Measurements from ENCODE around the gene SDC3.
"Not testable (repeated sequence)": the region's sequence is repeated elsewhere in the genome, so short reads cannot be mapped to it uniquely, and the experiment has no call there.

SDC3 gene

DNA sequence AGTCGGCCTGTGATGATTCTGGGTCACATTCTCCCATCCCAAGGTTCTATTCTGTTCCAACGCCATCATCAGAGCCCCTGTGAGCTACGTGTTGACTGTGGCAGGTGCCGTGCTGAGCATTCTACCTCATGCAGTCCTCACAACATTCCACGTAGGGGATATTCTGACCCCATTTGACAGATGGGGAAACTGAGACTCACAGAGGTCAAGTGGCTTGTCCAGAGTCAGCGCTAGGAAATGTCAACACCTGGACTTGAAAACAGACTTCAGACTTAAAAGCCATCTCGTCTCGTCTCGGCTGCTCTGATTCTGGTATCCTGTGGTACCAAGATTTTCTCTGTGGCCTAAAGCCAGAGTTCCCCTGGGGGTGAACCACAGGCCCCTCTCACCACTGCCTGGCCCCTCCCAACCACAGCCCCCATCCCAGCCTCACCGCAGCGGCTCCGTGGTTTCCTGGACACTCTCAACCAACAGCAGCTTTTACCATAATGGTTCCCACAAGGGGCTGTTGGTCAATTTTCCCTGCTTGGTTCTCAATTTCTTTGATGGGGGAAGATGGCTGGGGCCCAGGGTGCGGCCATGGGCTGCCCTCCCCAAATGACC is 39.6 kb downstream of the SDC3 start:
- H3K27ac ChIP-seq (ENCODE audit: insufficient read depth, low read length, poor library complexity, severe bottlenecking), result no peak overlapping the region
- H3K4me3 ChIP-seq (ENCODE audit: insufficient read depth, low read depth, low read length, poor library complexity, severe bottlenecking), result no peak overlapping the region
- H3K27me3 ChIP-seq (replicated peaks; ENCODE audit: control insufficient read depth, insufficient read depth, low read length, poor library complexity, severe bottlenecking), result no peaks in the 10 kb centered on the region
- H3K9me3 ChIP-seq (ENCODE audit: control insufficient read depth, low read length), result no peaks in the 10 kb centered on the region
- no peaks in the 10 kb centered on the region for H3K36me3 ChIP-seq (ENCODE audit: control insufficient read depth, insufficient read depth, low read length)
- no peak for DNase-seq
- peaks cover 5% of the 10 kb centered on the region for H3K4me1 ChIP-seq (ENCODE audit: control insufficient read depth, insufficient read depth, low read length, poor library complexity, severe bottlenecking)

GRCh38 chr1:30868057-30868456 is 40.5 kb downstream of the SDC3 start:
- not testable (repeated sequence) for H3K36me3 ChIP-seq (ENCODE audit: control insufficient read depth, insufficient read depth, low read length); H3K27ac ChIP-seq (ENCODE audit: insufficient read depth, low read length, poor library complexity, severe bottlenecking); DNase-seq; H3K9me3 ChIP-seq (ENCODE audit: control insufficient read depth, low read length); H3K27me3 ChIP-seq (replicated peaks; ENCODE audit: control insufficient read depth, insufficient read depth, low read length, poor library complexity, severe bottlenecking); H3K4me3 ChIP-seq (ENCODE audit: insufficient read depth, low read depth, low read length, poor library complexity, severe bottlenecking); H3K4me1 ChIP-seq (ENCODE audit: control insufficient read depth, insufficient read depth, low read length, poor library complexity, severe bottlenecking)

- Histone ChIP-seq H3K36me3 (ENCODE audit: control insufficient read depth, insufficient read depth, low read length) (no peaks in the 10 kb centered on the region), H3K4me1 (ENCODE audit: control insufficient read depth, insufficient read depth, low read length, poor library complexity, severe bottlenecking) (peaks cover 5% of the 10 kb centered on the region), H3K27me3 (replicated peaks; ENCODE audit: control insufficient read depth, insufficient read depth, low read length, poor library complexity, severe bottlenecking) (no peaks in the 10 kb centered on the region), H3K9me3 (ENCODE audit: control insufficient read depth, low read length) (no peaks in the 10 kb centered on the region), H3K4me3 (ENCODE audit: insufficient read depth, low read depth, low read length, poor library complexity, severe bottlenecking) (no peak overlapping the region), H3K27ac (ENCODE audit: insufficient read depth, low read length, poor library complexity, severe bottlenecking) (no peak overlapping the region)
- DNase-seq, result no peak
These were observed 41.0 kb downstream of the SDC3 start for GRCh38 chr1:30867537-30867936.

DNA sequence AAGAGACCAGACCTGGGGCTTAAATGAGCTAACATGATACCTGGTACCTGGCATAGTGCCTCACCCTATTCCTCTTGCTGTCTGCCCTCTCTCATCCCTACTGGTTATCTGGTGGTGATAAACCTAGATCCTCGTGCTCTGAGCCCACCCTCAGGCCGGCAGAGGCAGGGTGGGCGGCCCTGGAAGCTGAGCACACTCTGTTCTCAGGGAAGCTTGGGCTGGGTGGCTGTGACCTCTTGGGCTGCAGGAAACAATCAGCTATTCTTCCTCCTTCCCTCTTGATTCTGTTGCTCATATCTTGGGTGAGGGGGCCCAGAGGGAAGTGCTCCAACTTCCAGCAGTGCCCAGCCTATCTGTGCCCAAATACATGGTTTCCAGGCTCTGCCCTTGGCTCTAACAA is 42.0 kb downstream of the SDC3 start:
- Histone ChIP-seq H3K36me3 (ENCODE audit: control insufficient read depth, insufficient read depth, low read length) (no peaks in the 10 kb centered on the region), H3K4me1 (ENCODE audit: control insufficient read depth, insufficient read depth, low read length, poor library complexity, severe bottlenecking) (peaks cover 5% of the 10 kb centered on the region), H3K27ac (ENCODE audit: insufficient read depth, low read length, poor library complexity, severe bottlenecking) (no peak overlapping the region), H3K4me3 (ENCODE audit: insufficient read depth, low read depth, low read length, poor library complexity, severe bottlenecking) (no peak overlapping the region), H3K27me3 (replicated peaks; ENCODE audit: control insufficient read depth, insufficient read depth, low read length, poor library complexity, severe bottlenecking) (no peaks in the 10 kb centered on the region), H3K9me3 (ENCODE audit: control insufficient read depth, low read length) (no peaks in the 10 kb centered on the region)
- DNase-seq, result no peak

GRCh38 chr1:30864681-30865080 is 43.9 kb downstream of the SDC3 start:
- H3K4me3 ChIP-seq (ENCODE audit: insufficient read depth, low read depth, low read length, poor library complexity, severe bottlenecking), result no peak overlapping the region
- no peak for DNase-seq
- no peaks in the 10 kb centered on the region for H3K27me3 ChIP-seq (replicated peaks; ENCODE audit: control insufficient read depth, insufficient read depth, low read length, poor library complexity, severe bottlenecking)
- no peaks in the 10 kb centered on the region for H3K36me3 ChIP-seq (ENCODE audit: control insufficient read depth, insufficient read depth, low read length)
- H3K9me3 ChIP-seq (ENCODE audit: control insufficient read depth, low read length), result no peaks in the 10 kb centered on the region
- no peak overlapping the region for H3K27ac ChIP-seq (ENCODE audit: insufficient read depth, low read length, poor library complexity, severe bottlenecking)
- peaks cover 5% of the 10 kb centered on the region for H3K4me1 ChIP-seq (ENCODE audit: control insufficient read depth, insufficient read depth, low read length, poor library complexity, severe bottlenecking)

- Histone ChIP-seq H3K9me3 (ENCODE audit: control insufficient read depth, low read length) (no peaks in the 10 kb centered on the region), H3K27me3 (replicated peaks; ENCODE audit: control insufficient read depth, insufficient read depth, low read length, poor library complexity, severe bottlenecking) (no peaks in the 10 kb centered on the region), H3K4me1 (ENCODE audit: control insufficient read depth, insufficient read depth, low read length, poor library complexity, severe bottlenecking) (peaks cover 3% of the 10 kb centered on the region), H3K4me3 (ENCODE audit: insufficient read depth, low read depth, low read length, poor library complexity, severe bottlenecking) (no peak overlapping the region), H3K36me3 (ENCODE audit: control insufficient read depth, insufficient read depth, low read length) (no peaks in the 10 kb centered on the region), H3K27ac (ENCODE audit: insufficient read depth, low read length, poor library complexity, severe bottlenecking) (no peak overlapping the region)
- DNase-seq, result no peak
These were observed 44.5 kb downstream of the SDC3 start for GRCh38 chr1:30863858-30864604.

- Histone ChIP-seq H3K27me3 (replicated peaks; ENCODE audit: control insufficient read depth, insufficient read depth, low read length, poor library complexity, severe bottlenecking) (no peaks in the 10 kb centered on the region), H3K4me3 (ENCODE audit: insufficient read depth, low read depth, low read length, poor library complexity, severe bottlenecking) (no peak overlapping the region), H3K9me3 (ENCODE audit: control insufficient read depth, low read length) (no peaks in the 10 kb centered on the region), H3K27ac (ENCODE audit: insufficient read depth, low read length, poor library complexity, severe bottlenecking) (no peak overlapping the region), H3K36me3 (ENCODE audit: control insufficient read depth, insufficient read depth, low read length) (no peaks in the 10 kb centered on the region), H3K4me1 (ENCODE audit: control insufficient read depth, insufficient read depth, low read length, poor library complexity, severe bottlenecking) (no peaks in the 10 kb centered on the region)
- no peak for DNase-seq
These were observed 48.3 kb downstream of the SDC3 start for GRCh38 chr1:30860320-30860652.

DNA sequence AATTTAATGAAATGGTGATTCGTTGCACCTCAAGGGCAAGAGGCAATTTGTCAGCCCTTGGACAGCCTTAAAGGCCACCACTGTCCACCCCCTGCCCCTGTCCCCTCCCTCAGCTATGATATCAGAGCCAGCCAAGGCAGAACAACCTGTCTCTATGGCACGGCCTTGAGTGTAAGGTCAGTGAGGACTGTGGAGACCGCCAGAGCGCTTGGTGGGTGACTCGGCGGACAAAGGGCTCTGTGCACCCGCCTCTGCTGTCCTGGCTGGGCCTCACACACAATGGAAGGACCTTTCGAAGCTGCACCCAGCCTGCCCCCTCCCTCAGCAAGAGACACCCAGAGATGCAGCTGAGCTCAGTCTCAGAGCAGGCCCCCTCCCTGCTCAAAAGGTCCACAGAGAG is 50.6 kb downstream of the SDC3 start:
- H3K27me3 ChIP-seq (replicated peaks; ENCODE audit: control insufficient read depth, insufficient read depth, low read length, poor library complexity, severe bottlenecking), result no peaks in the 10 kb centered on the region
- H3K4me3 ChIP-seq (ENCODE audit: insufficient read depth, low read depth, low read length, poor library complexity, severe bottlenecking), result no peak overlapping the region
- no peak for DNase-seq
- H3K27ac ChIP-seq (ENCODE audit: insufficient read depth, low read length, poor library complexity, severe bottlenecking), result no peak overlapping the region
- no peaks in the 10 kb centered on the region for H3K4me1 ChIP-seq (ENCODE audit: control insufficient read depth, insufficient read depth, low read length, poor library complexity, severe bottlenecking)
- H3K9me3 ChIP-seq (ENCODE audit: control insufficient read depth, low read length), result no peaks in the 10 kb centered on the region
- no peaks in the 10 kb centered on the region for H3K36me3 ChIP-seq (ENCODE audit: control insufficient read depth, insufficient read depth, low read length)

DNA sequence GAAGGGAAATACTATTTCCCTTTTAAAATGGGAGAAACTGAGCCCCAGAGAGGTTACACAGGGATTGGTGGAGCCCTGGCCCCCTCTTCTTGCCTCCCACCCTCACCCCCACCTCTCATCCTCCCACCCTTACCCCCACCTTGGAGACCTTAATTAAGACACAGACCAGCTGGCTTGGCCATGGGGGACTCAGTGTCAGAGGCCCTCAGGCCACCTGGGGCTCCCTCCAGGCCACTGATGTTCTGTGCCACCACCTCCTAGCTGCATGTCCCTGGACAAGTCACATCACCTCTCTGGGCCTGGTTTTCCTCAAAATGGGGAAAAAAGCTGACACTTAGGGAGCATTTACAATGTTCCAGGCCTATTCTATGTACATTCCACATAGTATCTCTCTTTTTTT is 51.5 kb downstream of the SDC3 start:
- H3K9me3 ChIP-seq (ENCODE audit: control insufficient read depth, low read length), result no peaks in the 10 kb centered on the region
- no peak overlapping the region for H3K27ac ChIP-seq (ENCODE audit: insufficient read depth, low read length, poor library complexity, severe bottlenecking)
- H3K36me3 ChIP-seq (ENCODE audit: control insufficient read depth, insufficient read depth, low read length), result no peaks in the 10 kb centered on the region
- no peaks in the 10 kb centered on the region for H3K27me3 ChIP-seq (replicated peaks; ENCODE audit: control insufficient read depth, insufficient read depth, low read length, poor library complexity, severe bottlenecking)
- H3K4me1 ChIP-seq (ENCODE audit: control insufficient read depth, insufficient read depth, low read length, poor library complexity, severe bottlenecking), result no peaks in the 10 kb centered on the region
- no peak overlapping the region for H3K4me3 ChIP-seq (ENCODE audit: insufficient read depth, low read depth, low read length, poor library complexity, severe bottlenecking)
- no peak for DNase-seq

- no peak for DNase-seq
- Histone ChIP-seq H3K4me3 (ENCODE audit: insufficient read depth, low read depth, low read length, poor library complexity, severe bottlenecking) (no peak overlapping the region), H3K4me1 (ENCODE audit: control insufficient read depth, insufficient read depth, low read length, poor library complexity, severe bottlenecking) (no peaks in the 10 kb centered on the region), H3K27me3 (replicated peaks; ENCODE audit: control insufficient read depth, insufficient read depth, low read length, poor library complexity, severe bottlenecking) (no peaks in the 10 kb centered on the region), H3K36me3 (ENCODE audit: control insufficient read depth, insufficient read depth, low read length) (no peaks in the 10 kb centered on the region), H3K27ac (ENCODE audit: insufficient read depth, low read length, poor library complexity, severe bottlenecking) (no peak overlapping the region), H3K9me3 (ENCODE audit: control insufficient read depth, low read length) (no peaks in the 10 kb centered on the region)
These were observed 52.2 kb downstream of the SDC3 start for GRCh38 chr1:30856260-30856790.
